Lower leg skin (tissue), 3 donors: ENCODE data around the gene OBP2B.

Source experiments
- CTCF ChIP-seq, 3 donors: fragments of 450-650 bp; IDR thresholded peaks; one replicate each; pipeline ENCODE4 v1.5.1; 2016; ENCODE audit warnings: antibody characterized with exemption in 3 of 3, mild to moderate bottlenecking in 3 of 3, moderate library complexity in 2 of 3
- POLR2A ChIP-seq, 2 donors: fragments of 450-650 bp; IDR thresholded peaks; one replicate each; pipeline ENCODE4 v1.6.1; 2016 to 2017; ENCODE audit warnings: antibody characterized with exemption in 2 of 2, mild to moderate bottlenecking in 1 of 2, moderate library complexity in 1 of 2

- TF ChIP-seq POLR2A (IDR thresholded peaks at IDR 0.05) (no peak), CTCF (IDR thresholded peaks at IDR 0.05) (no peak)
These were observed 46.1 kb downstream of the OBP2B start for GRCh38 chr9:133162861-133163503.
